ENCODE results near the gene ABO.

- no peak for TF ChIP-seq CTCF (IDR thresholded peaks at IDR 0.05 in 2 of 3, conservative IDR thresholded peaks at IDR 0.05 in 1 of 3; ENCODE audit: borderline replicate concordance in 1 of 3, insufficient read depth in 1 of 3, low read depth in 2 of 3, low read length in 2 of 3)
- no peak for TF ChIP-seq RAD21 (IDR thresholded peaks at IDR 0.05; ENCODE audit: low read depth)
- TF ChIP-seq ELF1 (IDR thresholded peaks at IDR 0.05; ENCODE audit: borderline replicate concordance, low read depth), result no peak
- no peak for TF ChIP-seq ZFX (IDR thresholded peaks at IDR 0.05)
- TF ChIP-seq EZH2phosphoT487 (IDR thresholded peaks at IDR 0.05; ENCODE audit: borderline replicate concordance), result no peak
- TF ChIP-seq POLR2A (IDR thresholded peaks at IDR 0.05; ENCODE audit: borderline replicate concordance, extremely low read depth, insufficient read depth, insufficient read length), result no peak
- no peak for TF ChIP-seq JUND (IDR thresholded peaks at IDR 0.05)
- no peak for TF ChIP-seq MAX (IDR thresholded peaks at IDR 0.05)
- TF ChIP-seq REST (IDR thresholded peaks at IDR 0.05; ENCODE audit: low read depth), result no peak
- TF ChIP-seq TCF7L2 (IDR thresholded peaks at IDR 0.05; ENCODE audit: borderline replicate concordance, extremely low read depth, insufficient read depth, insufficient read length), result no peak
- TF ChIP-seq POLR2AphosphoS5 (IDR thresholded peaks at IDR 0.05; ENCODE audit: low read depth, low read length), result no peak
These were observed 30.7 kb upstream of the ABO start for GRCh38 chr9:133305731-133306130.

Measured in HCT116 (cell line).